Activated naive CD8-positive, alpha-beta T cell treated with anti-CD3 and anti-CD28 coated beads, Interleukin-2, amount 10 ng/mL, durations not matched to agents 7 days and 5 days (primary cell): ENCODE measurements around the gene TCEANC. TPM values are rescaled to one million over a fixed set of nuclear protein-coding genes. Genes with fewer than 3 reads are reported as not detected.

Experiments used
- ATAC-seq: fragments of 150-1000 bp; cut with Tn5 transposase; one replicate; pipeline ENCODE4 v1.10.0; 2021; ENCODE audit warnings: low read depth, moderate library complexity
- POLR2A ChIA-PET: fragments of 350-600 bp; sonication (Branson Sonifier 250); formaldehyde crosslinking; loops from one replicate; lab custom pipeline; 2021; ENCODE audit warnings: antibody characterized with exemption; lab: Charles Lee
- DNase-seq: peaks from one replicate; pipeline ENCODE4 v3.0.0; 2021
- H3K27ac Mint-ChIP-seq: one replicate; pipeline ENCODE4 v1.8.0; 2022; ENCODE audit warnings: mild to moderate bottlenecking, mixed read lengths
- H3K27me3 Mint-ChIP-seq: one replicate; pipeline ENCODE4 v1.8.0; 2022; ENCODE audit warnings: mild to moderate bottlenecking, moderate library complexity, mixed read lengths
- H3K36me3 Mint-ChIP-seq: one replicate; pipeline ENCODE4 v1.8.0; 2021; ENCODE audit warnings: mild to moderate bottlenecking, mixed read lengths
- H3K4me1 Mint-ChIP-seq: one replicate; pipeline ENCODE4 v1.8.0; 2021; ENCODE audit warnings: mixed read lengths
- H3K4me3 Mint-ChIP-seq: one replicate; pipeline ENCODE4 v1.8.0; 2022; ENCODE audit warnings: mild to moderate bottlenecking, moderate library complexity, mixed read lengths
- H3K9me3 Mint-ChIP-seq: one replicate; pipeline ENCODE4 v1.8.0; 2021; ENCODE audit warnings: mixed read lengths
- total RNA-seq, 2 experiments: library from RNA; stranded (reverse); gene quantifications; one replicate each; pipeline ENCODE4 v1.2.3, GENCODE V29; 2021

The TCEANC gene
- total RNA-seq, 2 experiments from 2014 or later: 6.2 TPM

DNA sequence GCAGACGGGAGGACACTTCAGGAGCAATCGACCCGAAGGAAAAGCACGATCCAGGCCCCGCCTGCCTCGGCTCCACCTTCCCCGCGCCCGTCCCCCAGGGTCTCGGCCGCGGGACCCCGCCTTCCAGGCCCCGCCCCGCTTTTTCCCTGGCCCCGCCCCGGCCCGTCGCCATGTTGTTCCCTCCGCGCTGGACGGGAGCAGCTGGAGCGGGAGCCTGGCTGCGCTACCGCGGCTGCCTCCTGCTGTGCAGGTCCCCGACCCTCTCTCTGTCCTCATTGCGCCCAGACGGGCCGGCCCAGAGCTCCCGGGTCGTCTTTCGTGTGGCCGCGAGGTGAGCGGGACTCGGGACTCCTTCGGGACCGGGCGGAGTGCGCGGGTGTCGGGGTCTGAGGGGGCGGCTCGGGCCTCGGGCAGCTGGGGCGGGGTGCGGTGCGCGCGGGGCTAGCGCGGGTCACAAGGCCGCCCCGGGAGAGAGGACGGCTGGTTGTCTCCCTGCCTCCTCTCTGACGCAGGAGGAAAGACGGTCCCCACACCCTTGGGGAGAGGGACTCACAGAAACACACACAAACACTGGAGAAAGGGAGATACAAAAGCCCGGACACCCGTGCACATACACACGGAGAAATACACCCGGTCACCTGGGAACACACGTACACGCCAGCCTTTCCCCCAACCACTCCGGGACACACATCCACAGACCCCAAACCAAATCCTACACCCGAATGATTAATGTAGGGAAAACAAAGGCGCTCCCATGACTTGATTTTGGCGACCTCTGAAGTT lies 36.2 kb downstream of the TCEANC start, which contains the start of gene RAB9A:
Gene RAB9A (plus strand): TSS at position 171 of the 783 bp plus-strand sequence. CDS start 19,619 bp downstream, outside the sequence.
- Mint-ChIP-seq H3K4me3 (peak within 1 kb of the TSS; percentile 89), H3K4me1 (peaks cover 29% of the 10 kb centered on the region), H3K27me3 (no peaks in the 10 kb centered on the region), H3K27ac (peak within 1 kb of the TSS; percentile 89), H3K36me3 (no peaks in the 10 kb centered on the region), H3K9me3 (no peaks in the 10 kb centered on the region)
- ATAC-seq (peak; percentile 91), DNase-seq (peak; percentile 83)
- POLR2A ChIA-PET: interaction anchor here (1.0 to 2.4 kb wide), 3 partner anchors 36 to 340 kb away, joined by 4 to 21 read pairs (median 6); partner anchors contain the start of genes GEMIN8, OFD1, TCEANC and TRAPPC2

DNA sequence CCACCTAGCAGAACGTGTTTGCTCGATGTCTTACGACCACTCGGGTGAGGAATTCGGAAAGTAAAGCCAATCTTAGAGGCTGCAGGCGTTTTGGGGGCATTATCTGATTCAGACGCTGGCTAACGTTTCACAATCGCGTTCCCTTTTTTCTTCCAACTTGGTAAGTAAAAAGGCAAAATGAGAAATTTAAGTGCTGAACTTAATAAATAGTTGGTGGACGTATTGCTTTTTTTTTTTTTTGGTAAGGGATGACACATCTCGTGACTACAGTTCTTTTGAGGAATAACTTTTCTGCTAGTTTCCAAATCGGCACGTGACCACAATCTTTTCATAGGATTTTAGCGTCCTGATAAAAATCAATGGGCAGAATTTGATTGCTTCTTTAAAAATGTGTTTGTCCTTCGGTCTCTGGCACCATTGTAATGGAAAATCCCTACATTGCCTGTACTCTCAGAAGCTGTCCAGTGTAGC lies 36.8 kb downstream of the TCEANC start:
- Mint-ChIP-seq H3K36me3 (no peaks in the 10 kb centered on the region), H3K27me3 (no peaks in the 10 kb centered on the region), H3K4me1 (peaks cover 29% of the 10 kb centered on the region), H3K4me3 (peak overlapping the region; percentile 89), H3K9me3 (no peaks in the 10 kb centered on the region), H3K27ac (peak overlapping the region; percentile 89)
- ATAC-seq: no peak
- POLR2A ChIA-PET: interaction anchor here (2.4 kb wide), 1 partner anchor 45 kb away, joined by 21 read pairs; the partner anchor contains the start of genes OFD1 and TRAPPC2
- DNase-seq: no peak

DNA sequence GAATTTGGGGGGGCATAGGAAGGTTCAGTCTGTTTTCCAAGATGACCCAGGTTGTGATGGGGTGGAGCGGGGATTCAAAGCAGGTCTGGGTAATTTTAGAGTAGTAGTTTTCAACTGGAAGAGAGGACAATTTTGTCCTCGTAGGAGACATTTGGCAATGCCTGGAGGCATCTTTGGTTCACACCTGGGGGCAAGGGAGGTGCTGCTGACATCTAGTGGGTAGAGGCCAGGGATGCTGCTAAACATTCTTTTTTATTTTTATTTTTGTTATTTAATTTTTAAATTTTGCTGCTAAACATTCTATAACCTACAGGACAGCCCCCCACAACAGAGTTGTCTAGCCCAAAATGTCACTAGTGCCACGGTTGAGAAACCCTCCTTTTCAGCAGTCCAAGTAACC lies 37.9 kb downstream of the TCEANC start:
- no peak overlapping the region for H3K27ac Mint-ChIP-seq
- no peaks in the 10 kb centered on the region for H3K27me3 Mint-ChIP-seq
- no peaks in the 10 kb centered on the region for H3K36me3 Mint-ChIP-seq
- DNase-seq (no peak), ATAC-seq (no peak)
- peaks cover 32% of the 10 kb centered on the region for H3K4me1 Mint-ChIP-seq
- peak overlapping the region; percentile 89 for H3K4me3 Mint-ChIP-seq
- POLR2A ChIA-PET: no interaction called here
- no peaks in the 10 kb centered on the region for H3K9me3 Mint-ChIP-seq

DNA sequence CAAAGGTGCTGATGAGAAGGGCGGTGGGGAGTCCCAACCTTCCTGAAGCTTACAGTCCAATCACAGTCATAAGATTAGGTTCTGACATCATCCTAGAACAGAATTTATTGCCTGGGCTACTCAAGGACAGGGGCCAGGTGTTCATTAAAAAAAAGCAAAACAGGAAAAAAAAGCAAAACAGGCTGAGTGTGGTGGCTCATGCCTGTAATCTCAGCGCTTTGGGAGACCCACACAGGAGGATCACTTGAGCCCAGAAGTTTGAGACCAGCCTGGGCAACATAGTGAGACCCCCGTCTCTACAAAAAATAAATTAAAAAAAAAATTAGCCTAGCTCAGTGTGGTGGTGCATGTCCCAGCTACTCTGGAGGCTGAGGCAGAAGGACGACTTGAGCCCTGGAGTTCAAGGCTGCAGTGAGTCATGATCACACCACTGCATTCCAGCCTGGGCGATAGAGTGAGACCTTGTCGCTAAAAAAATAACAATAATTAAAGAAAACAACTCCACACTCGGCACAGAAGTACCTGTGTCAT lies 39.0 kb downstream of the TCEANC start:
- Mint-ChIP-seq H3K27me3 (no peaks in the 10 kb centered on the region), H3K4me1 (peaks cover 34% of the 10 kb centered on the region), H3K27ac (no peak overlapping the region), H3K4me3 (no peak overlapping the region), H3K9me3 (no peaks in the 10 kb centered on the region), H3K36me3 (no peaks in the 10 kb centered on the region)
- DNase-seq (no peak), ATAC-seq (no peak)
- POLR2A ChIA-PET: no interaction called here

DNA sequence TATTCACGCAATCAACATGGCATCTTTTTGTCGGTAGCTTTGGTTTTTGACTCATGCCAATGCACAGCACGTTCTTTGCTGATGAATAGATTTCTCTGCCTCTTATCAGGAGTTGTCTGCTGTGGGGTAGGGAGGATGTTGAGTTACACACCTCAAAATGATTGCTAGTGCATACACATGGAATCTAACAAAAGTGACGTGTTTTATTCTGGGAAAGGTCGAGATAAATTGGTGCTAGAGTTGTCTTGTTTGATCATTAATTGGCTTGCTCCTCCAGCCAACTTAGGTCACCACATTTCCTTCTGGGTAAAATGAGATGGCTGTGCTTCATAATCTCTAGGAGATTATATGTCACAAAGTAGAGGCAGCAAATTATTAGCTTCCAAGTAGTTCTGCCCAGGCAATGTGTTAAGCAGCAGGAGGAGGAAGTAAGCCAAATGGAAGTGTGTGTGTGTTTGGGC lies 39.9 kb downstream of the TCEANC start:
- POLR2A ChIA-PET: interaction anchor here (0.7 to 1.7 kb wide), 2 partner anchors 41 to 1181 kb away, joined by 3 to 7 read pairs; partner anchors contain the start of genes MOSPD2, OFD1 and TRAPPC2
- Mint-ChIP-seq H3K27ac (peak overlapping the region; percentile 25), H3K4me3 (no peak overlapping the region)

DNA sequence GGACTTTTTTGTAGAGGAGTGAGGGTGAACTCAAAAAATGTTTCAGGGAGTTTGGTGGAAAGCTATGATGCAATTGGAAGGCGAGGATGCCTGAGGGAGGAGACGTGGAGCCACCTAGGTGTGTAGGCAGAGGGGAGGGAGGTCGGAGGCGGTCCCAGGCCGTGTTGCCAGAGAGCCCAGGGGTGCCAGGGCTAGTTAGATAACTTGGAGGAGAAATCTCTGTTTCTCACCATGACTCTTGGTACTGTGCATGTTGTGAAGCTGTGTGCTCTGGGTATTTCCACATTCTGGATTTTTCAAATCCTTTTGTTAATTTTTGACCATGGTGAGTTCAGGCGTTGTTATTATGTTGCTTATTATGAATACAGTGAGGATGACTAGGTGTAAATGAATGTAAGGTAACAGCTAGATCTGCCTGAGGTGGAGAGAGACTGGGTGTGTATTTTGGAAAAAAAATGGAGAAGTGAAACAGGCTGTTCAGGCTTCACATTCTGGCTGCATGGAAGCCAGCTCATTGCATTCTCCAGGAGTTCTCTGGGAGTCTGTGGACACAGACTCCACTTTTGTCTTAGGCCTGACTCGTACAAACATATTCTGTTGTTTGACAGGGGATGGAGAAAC lies 40.5 kb downstream of the TCEANC start:
- Mint-ChIP-seq H3K4me1 (peaks cover 30% of the 10 kb centered on the region), H3K4me3 (no peak overlapping the region), H3K36me3 (peaks cover 1% of the 10 kb centered on the region), H3K27me3 (no peaks in the 10 kb centered on the region), H3K27ac (peak overlapping the region; percentile 60), H3K9me3 (no peaks in the 10 kb centered on the region)
- POLR2A ChIA-PET: interaction anchor here (0.7 to 1.7 kb wide), 2 partner anchors 41 to 1180 kb away, joined by 3 to 7 read pairs; partner anchors contain the start of genes MOSPD2, OFD1 and TRAPPC2
- ATAC-seq: no peak
- DNase-seq: no peak

More for the DNA sequence above, 39.9 kb downstream of the TCEANC start:
- Mint-ChIP-seq H3K9me3 (no peaks in the 10 kb centered on the region), H3K27me3 (no peaks in the 10 kb centered on the region), H3K4me1 (peaks cover 33% of the 10 kb centered on the region), H3K36me3 (peaks cover 1% of the 10 kb centered on the region)
- ATAC-seq (no peak), DNase-seq (no peak)

DNA sequence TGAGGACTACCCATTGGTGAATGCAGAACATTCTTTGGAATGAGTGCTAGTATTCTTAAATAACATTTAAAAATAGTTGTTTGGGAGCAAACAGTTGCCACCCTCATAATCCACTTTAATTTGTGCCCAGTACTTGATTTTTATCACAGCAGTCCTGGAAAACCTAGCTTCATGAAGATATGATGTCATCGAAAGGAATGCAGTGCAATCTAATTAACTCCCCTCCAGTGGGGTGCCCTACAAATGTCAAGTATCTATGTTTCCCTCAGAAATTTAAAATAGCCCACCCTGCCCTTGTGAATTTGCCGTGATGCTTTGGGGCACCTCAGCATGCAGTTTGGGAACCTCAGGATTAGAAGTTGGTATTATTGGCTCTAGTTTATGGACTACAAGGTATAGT lies 41.4 kb downstream of the TCEANC start:
- ATAC-seq (no peak), DNase-seq (no peak)
- H3K4me1 Mint-ChIP-seq: peaks cover 32% of the 10 kb centered on the region
- POLR2A ChIA-PET: interaction anchor here (0.6 to 1.7 kb wide), 2 partner anchors 40 to 58 kb away, joined by 3 to 7 read pairs; partner anchors contain the start of genes OFD1 and TRAPPC2
- peaks cover 3% of the 10 kb centered on the region for H3K36me3 Mint-ChIP-seq
- H3K9me3 Mint-ChIP-seq: no peaks in the 10 kb centered on the region
- H3K4me3 Mint-ChIP-seq: no peak overlapping the region
- H3K27me3 Mint-ChIP-seq: no peaks in the 10 kb centered on the region
- H3K27ac Mint-ChIP-seq: no peak overlapping the region

DNA sequence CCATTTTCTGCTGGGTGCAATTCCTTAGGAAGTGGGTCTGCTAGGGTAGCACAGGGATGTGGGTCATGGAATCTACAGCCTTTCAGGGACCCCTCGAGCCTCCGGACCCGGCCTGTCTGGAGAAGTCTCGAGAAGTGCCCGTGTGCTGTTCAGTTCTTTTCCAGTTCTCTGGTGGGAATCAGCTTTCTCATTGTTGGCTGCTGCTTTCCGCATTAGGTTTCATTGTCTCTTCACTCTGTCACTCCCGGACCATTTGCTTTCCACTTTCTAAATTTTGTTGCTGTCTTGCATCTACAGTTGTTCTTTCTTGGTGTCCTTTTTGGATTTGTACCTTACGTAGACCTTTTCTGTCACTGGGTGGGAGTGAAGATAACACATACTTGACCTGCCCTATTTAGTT lies 42.0 kb downstream of the TCEANC start:
- ATAC-seq (no peak), DNase-seq (no peak)
- H3K4me1 Mint-ChIP-seq: peaks cover 32% of the 10 kb centered on the region
- no peak overlapping the region for H3K27ac Mint-ChIP-seq
- peaks cover 5% of the 10 kb centered on the region for H3K36me3 Mint-ChIP-seq
- POLR2A ChIA-PET: interaction anchor here (0.6 kb wide), 2 partner anchors 58 to 674 kb away, joined by 3 read pairs; no protein-coding TSS in a partner anchor
- no peaks in the 10 kb centered on the region for H3K27me3 Mint-ChIP-seq
- H3K9me3 Mint-ChIP-seq: no peaks in the 10 kb centered on the region
- H3K4me3 Mint-ChIP-seq: no peak overlapping the region

DNA sequence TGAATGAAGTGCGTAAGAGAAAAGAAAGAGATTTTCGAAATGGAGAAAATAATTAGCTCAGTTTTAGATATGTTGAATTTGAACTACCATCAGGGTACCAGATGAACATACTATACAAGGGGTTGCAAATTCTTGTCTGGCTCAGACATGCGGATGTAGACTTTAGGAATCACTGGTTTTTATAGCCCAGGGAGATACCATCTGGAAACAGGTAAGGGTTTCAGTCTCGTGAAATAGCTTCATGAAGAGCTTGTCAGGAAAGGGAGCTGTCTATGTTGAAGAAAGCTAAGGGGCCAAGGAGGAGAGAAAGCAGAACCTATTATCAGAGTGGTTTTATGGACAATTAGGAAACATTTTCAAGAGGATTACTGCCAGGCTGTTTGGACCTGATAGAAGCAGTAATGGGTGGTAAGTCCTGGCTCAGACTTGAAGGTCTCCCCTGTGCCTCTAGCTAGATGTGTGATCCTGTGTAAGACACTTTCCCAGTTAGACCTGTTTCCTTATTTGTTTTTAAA lies 42.7 kb downstream of the TCEANC start:
- Mint-ChIP-seq H3K36me3 (peaks cover 5% of the 10 kb centered on the region), H3K4me3 (no peak overlapping the region), H3K27me3 (no peaks in the 10 kb centered on the region), H3K27ac (no peak overlapping the region), H3K9me3 (no peaks in the 10 kb centered on the region), H3K4me1 (peaks cover 26% of the 10 kb centered on the region)
- DNase-seq (no peak), ATAC-seq (no peak)
- POLR2A ChIA-PET: interaction anchor here (0.6 kb wide), 1 partner anchor 675 kb away, joined by 3 read pairs; no protein-coding TSS in a partner anchor

DNA sequence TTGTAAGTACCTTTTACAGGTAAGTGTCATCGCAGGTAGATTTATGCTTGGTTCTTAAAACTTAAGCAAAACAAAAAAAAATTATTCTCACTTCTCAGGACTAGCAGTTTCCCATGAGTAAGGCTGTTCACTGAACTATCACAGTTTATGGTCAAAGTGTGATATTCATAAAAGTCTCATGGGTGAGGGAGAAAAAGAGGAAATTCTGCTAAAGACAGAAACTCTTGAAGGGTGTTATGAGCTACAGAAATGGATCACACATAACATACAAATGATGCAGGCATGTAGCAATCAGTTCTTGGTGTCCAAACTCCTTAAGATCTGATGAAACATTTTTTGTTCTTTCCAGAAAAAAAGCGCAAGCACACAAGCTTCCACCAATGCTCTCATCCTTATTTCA lies 44.5 kb downstream of the TCEANC start:
- ATAC-seq (no peak), DNase-seq (no peak)
- H3K27ac Mint-ChIP-seq: no peak overlapping the region
- H3K4me1 Mint-ChIP-seq: peaks cover 35% of the 10 kb centered on the region
- H3K4me3 Mint-ChIP-seq: no peak overlapping the region
- POLR2A ChIA-PET: interaction anchor here (0.7 kb wide), 1 partner anchor 53 kb away, joined by 6 read pairs; no protein-coding TSS in a partner anchor
- H3K36me3 Mint-ChIP-seq: peaks cover 7% of the 10 kb centered on the region
- no peaks in the 10 kb centered on the region for H3K9me3 Mint-ChIP-seq
- H3K27me3 Mint-ChIP-seq: no peaks in the 10 kb centered on the region

DNA sequence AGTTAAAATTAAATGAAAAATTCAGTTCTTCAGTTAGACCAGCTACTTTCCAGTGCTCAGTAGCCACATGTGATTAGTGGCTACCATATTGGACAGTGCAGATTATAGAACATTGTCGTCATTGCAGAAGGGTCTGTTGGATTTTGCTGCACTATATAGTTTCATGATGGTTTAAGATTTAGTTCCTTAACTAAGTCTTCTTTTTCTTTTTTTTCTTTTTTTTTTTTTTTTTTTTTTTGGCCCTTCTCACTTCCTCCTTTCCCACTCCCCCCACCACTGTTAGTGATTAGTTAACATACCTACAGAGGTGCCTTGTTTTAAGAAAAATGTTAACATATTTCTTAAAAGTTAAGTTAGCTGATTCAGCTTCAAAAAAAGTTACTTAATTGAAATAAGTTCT lies 45.0 kb downstream of the TCEANC start:
- Mint-ChIP-seq H3K36me3 (peaks cover 7% of the 10 kb centered on the region), H3K4me3 (no peak overlapping the region), H3K27me3 (no peaks in the 10 kb centered on the region), H3K9me3 (no peaks in the 10 kb centered on the region), H3K27ac (no peak overlapping the region), H3K4me1 (peaks cover 31% of the 10 kb centered on the region)
- POLR2A ChIA-PET: interaction anchor here (0.7 to 0.8 kb wide), 3 partner anchors 17 to 67 kb away, joined by 3 to 11 read pairs (median 6); no protein-coding TSS in a partner anchor
- DNase-seq (no peak), ATAC-seq (no peak)

DNA sequence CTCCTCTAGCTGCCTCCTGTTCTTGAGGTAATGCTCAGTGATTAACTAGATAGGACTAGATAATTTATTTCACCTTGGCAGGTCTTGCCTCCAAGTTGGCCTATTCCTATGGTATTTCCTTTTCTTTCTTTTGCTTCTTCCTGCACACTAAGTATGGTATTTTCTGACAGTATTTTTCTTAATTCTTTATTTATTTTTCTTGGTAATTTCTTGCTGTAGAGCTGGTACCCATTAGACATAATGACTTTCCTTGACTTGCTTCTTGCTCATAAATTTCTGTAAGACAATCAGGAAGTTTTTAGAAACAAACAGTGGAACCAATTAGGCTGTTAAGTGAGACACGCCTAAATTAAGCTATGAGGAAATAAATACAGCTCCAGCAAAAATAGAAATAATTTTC lies 45.5 kb downstream of the TCEANC start:
- Mint-ChIP-seq H3K27me3 (no peaks in the 10 kb centered on the region), H3K27ac (no peak overlapping the region), H3K4me1 (peaks cover 26% of the 10 kb centered on the region), H3K36me3 (peaks cover 7% of the 10 kb centered on the region), H3K4me3 (no peak overlapping the region), H3K9me3 (no peaks in the 10 kb centered on the region)
- ATAC-seq (no peak), DNase-seq (no peak)
- POLR2A ChIA-PET: interaction anchor here (0.7 to 0.8 kb wide), 2 partner anchors 18 to 67 kb away, joined by 3 to 11 read pairs; no protein-coding TSS in a partner anchor
